ENCODE results near the gene EFCAB14. TPM values are rescaled to one million over a fixed set of nuclear protein-coding genes. Genes with fewer than 3 reads are reported as not detected.

The EFCAB14 gene
- polyA plus RNA-seq, 1 donor from 2014 or later: 7.6 TPM

GRCh38 chr1:46679789-46680573 is 38.9 kb downstream of the EFCAB14 start:
- H3K4me3 ChIP-seq (ENCODE audit: low read length): no peak overlapping the region
- no peak overlapping the region for H3K9ac ChIP-seq (ENCODE audit: low read length)
- H3K36me3 ChIP-seq (ENCODE audit: insufficient read depth, low read length): peaks cover 16% of the 10 kb centered on the region
- H3K27me3 ChIP-seq (ENCODE audit: insufficient read depth, low read depth, low read length): no peaks in the 10 kb centered on the region
- H3K79me2 ChIP-seq (replicated peaks; ENCODE audit: insufficient read depth, low read length): no peaks in the 10 kb centered on the region
- H2AFZ ChIP-seq (ENCODE audit: low read depth, low read length): no peak overlapping the region
- no peak overlapping the region for H3K27ac ChIP-seq (ENCODE audit: low read length)
- H3K9me2 ChIP-seq (ENCODE audit: insufficient read depth, low read length): no peaks in the 10 kb centered on the region
- H3K9me3 ChIP-seq (ENCODE audit: low read length): no peaks in the 10 kb centered on the region
- no peak for TF ChIP-seq REST (IDR thresholded peaks at IDR 0.05; ENCODE audit: borderline replicate concordance)
- TF ChIP-seq TAF1 (IDR thresholded peaks at IDR 0.05; ENCODE audit: low read depth): no peak
- TF ChIP-seq EZH2 (IDR thresholded peaks at IDR 0.05; ENCODE audit: borderline replicate concordance, insufficient read depth, low read length, poor library complexity, severe bottlenecking): no peak
- TF ChIP-seq EP300 (conservative IDR thresholded peaks at IDR 0.05; ENCODE audit: poor library complexity, severe bottlenecking): no peak
- TF ChIP-seq POLR2AphosphoS5 (IDR thresholded peaks at IDR 0.05): no peak
- no peak for TF ChIP-seq SMC3 (conservative IDR thresholded peaks at IDR 0.05; ENCODE audit: poor library complexity)
- no peak for TF ChIP-seq CTCF (IDR thresholded peaks at IDR 0.05; ENCODE audit: poor library complexity, severe bottlenecking)
- TF ChIP-seq RAD21 (conservative IDR thresholded peaks at IDR 0.05): no peak
- no peak for TF ChIP-seq MXI1 (conservative IDR thresholded peaks at IDR 0.05; ENCODE audit: poor library complexity, severe bottlenecking)
- no peaks in the 10 kb centered on the region for H4K20me1 ChIP-seq (ENCODE audit: insufficient read depth)
- H3F3A ChIP-seq (ENCODE audit: insufficient read depth, low read length, poor library complexity, severe bottlenecking): no peaks in the 10 kb centered on the region
- H3K4me2 ChIP-seq (ENCODE audit: low read length): no peak overlapping the region

- H3K36me3 ChIP-seq (ENCODE audit: insufficient read depth, low read length): peaks cover 7% of the 10 kb centered on the region
These were observed 41.6 kb downstream of the EFCAB14 start for GRCh38 chr1:46677339-46677738.

More at GRCh38 chr1:46677339-46677738, 41.6 kb downstream of the EFCAB14 start:
- no peak overlapping the region for H2AFZ ChIP-seq (ENCODE audit: low read depth, low read length)
- H3F3A ChIP-seq (ENCODE audit: insufficient read depth, low read length, poor library complexity, severe bottlenecking): no peaks in the 10 kb centered on the region
- H3K9me3 ChIP-seq (ENCODE audit: low read length): no peaks in the 10 kb centered on the region
- no peaks in the 10 kb centered on the region for H3K79me2 ChIP-seq (replicated peaks; ENCODE audit: insufficient read depth, low read length)
- no peak overlapping the region for H3K9ac ChIP-seq (ENCODE audit: low read length)
- H3K27me3 ChIP-seq (ENCODE audit: insufficient read depth, low read depth, low read length): no peaks in the 10 kb centered on the region
- H3K27ac ChIP-seq (ENCODE audit: low read length): no peak overlapping the region
- H3K9me2 ChIP-seq (ENCODE audit: insufficient read depth, low read length): no peaks in the 10 kb centered on the region
- no peak overlapping the region for H3K4me3 ChIP-seq (ENCODE audit: low read length)
- no peak overlapping the region for H3K4me2 ChIP-seq (ENCODE audit: low read length)
- TF ChIP-seq TAF1 (IDR thresholded peaks at IDR 0.05; ENCODE audit: low read depth) (no peak), EZH2 (IDR thresholded peaks at IDR 0.05; ENCODE audit: borderline replicate concordance, insufficient read depth, low read length, poor library complexity, severe bottlenecking) (no peak), REST (IDR thresholded peaks at IDR 0.05; ENCODE audit: borderline replicate concordance) (no peak), EP300 (conservative IDR thresholded peaks at IDR 0.05; ENCODE audit: poor library complexity, severe bottlenecking) (no peak), POLR2AphosphoS5 (IDR thresholded peaks at IDR 0.05) (no peak), RAD21 (conservative IDR thresholded peaks at IDR 0.05) (no peak), MXI1 (conservative IDR thresholded peaks at IDR 0.05; ENCODE audit: poor library complexity, severe bottlenecking) (no peak), SMC3 (conservative IDR thresholded peaks at IDR 0.05; ENCODE audit: poor library complexity) (no peak), CTCF (IDR thresholded peaks at IDR 0.05; ENCODE audit: poor library complexity, severe bottlenecking) (no peak)
- no peaks in the 10 kb centered on the region for H4K20me1 ChIP-seq (ENCODE audit: insufficient read depth)

Measured in neural cell (in vitro differentiated cells).